ENCODE data around the gene PLCL2. TPM values are rescaled to one million over a fixed set of nuclear protein-coding genes. Genes with fewer than 3 reads are reported as not detected.

Gene PLCL2
- total and polyA plus RNA-seq, 2 donors (not counting 3 experiments of a cell fraction or from before 2014, with no cell fraction given) = 2.3 to 10.7 TPM

- DNase-seq (ENCODE audit: low read depth, low spot score) (no peak), FAIRE-seq (no peak)
- no TSS peak for BruUV-seq (replicated peaks)
- H3K27me3 ChIP-seq (ENCODE audit: control insufficient read depth in 2 of 2, insufficient read depth in 2 of 2, low read length in 2 of 2) = no peaks in the 10 kb centered on the region
- no peak for TF ChIP-seq EZH2 (IDR thresholded peaks at IDR 0.05; ENCODE audit: borderline replicate concordance, low read depth, low read length, severe bottlenecking)
- no peak for TF ChIP-seq MYC (IDR thresholded peaks at IDR 0.05; ENCODE audit: low read depth, low read length)
- no peak for TF ChIP-seq JUN (IDR thresholded peaks at IDR 0.05; ENCODE audit: borderline replicate concordance, insufficient read depth, insufficient read length, low read depth)
- TF ChIP-seq POLR2A (IDR thresholded peaks at IDR 0.05; ENCODE audit: low read depth, low read length) = no peak
- no peak for TF ChIP-seq GATA2 (IDR thresholded peaks at IDR 0.05; ENCODE audit: insufficient read depth, insufficient read length, low read depth, low read length)
- TF ChIP-seq, protein P1, sequence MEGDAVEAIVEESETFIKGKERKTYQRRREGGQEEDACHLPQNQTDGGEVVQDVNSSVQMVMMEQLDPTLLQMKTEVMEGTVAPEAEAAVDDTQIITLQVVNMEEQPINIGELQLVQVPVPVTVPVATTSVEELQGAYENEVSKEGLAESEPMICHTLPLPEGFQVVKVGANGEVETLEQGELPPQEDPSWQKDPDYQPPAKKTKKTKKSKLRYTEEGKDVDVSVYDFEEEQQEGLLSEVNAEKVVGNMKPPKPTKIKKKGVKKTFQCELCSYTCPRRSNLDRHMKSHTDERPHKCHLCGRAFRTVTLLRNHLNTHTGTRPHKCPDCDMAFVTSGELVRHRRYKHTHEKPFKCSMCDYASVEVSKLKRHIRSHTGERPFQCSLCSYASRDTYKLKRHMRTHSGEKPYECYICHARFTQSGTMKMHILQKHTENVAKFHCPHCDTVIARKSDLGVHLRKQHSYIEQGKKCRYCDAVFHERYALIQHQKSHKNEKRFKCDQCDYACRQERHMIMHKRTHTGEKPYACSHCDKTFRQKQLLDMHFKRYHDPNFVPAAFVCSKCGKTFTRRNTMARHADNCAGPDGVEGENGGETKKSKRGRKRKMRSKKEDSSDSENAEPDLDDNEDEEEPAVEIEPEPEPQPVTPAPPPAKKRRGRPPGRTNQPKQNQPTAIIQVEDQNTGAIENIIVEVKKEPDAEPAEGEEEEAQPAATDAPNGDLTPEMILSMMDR (IDR thresholded peaks at IDR 0.05; ENCODE audit: extremely low read depth in 1 of 2, insufficient read depth in 1 of 2, low read depth in 1 of 2, low read length in 2 of 2) = no peak
- no peak for TF ChIP-seq MAX (IDR thresholded peaks at IDR 0.05; ENCODE audit: insufficient read depth, insufficient read length)
- TF ChIP-seq POLR2AphosphoS5 (IDR thresholded peaks at IDR 0.05; ENCODE audit: insufficient read depth, low read depth, low read length) = no peak
- no peak for TF ChIP-seq FOS (IDR thresholded peaks at IDR 0.05; ENCODE audit: borderline replicate concordance, insufficient read depth, low read length)
- H3K9me3 ChIP-seq (replicated peaks; ENCODE audit: control insufficient read depth, insufficient read depth, low read length) = no peaks in the 10 kb centered on the region
- H3K9ac ChIP-seq (replicated peaks; ENCODE audit: extremely low read depth, insufficient read depth, low read length) = no peak overlapping the region
- POLR2A ChIA-PET = no interaction called here
- CTCF ChIA-PET = no interaction called here
- H3K4me2 ChIP-seq (ENCODE audit: insufficient read depth, low read length) = no peak overlapping the region
- no peaks in the 10 kb centered on the region for H3K9me1 ChIP-seq (replicated peaks; ENCODE audit: control insufficient read depth, extremely low read depth, insufficient read depth, low read length)
- dilution Hi-C loops (cut with MboI; ENCODE audit: extremely low pct_ligation_motif_present, low sequenced_read_pairs) (no loop called here), intact Hi-C loops (cut with micrococcal nuclease) (no loop called here)
- no peak overlapping the region for H3K4me3 ChIP-seq (replicated peaks in 1 of 3; ENCODE audit: insufficient read depth in 1 of 3, low read depth in 1 of 3, low read length in 3 of 3)
- H3K36me3 ChIP-seq (ENCODE audit: control insufficient read depth in 2 of 2, extremely low read depth in 1 of 2, insufficient read depth in 2 of 2, low read length in 2 of 2) = no peaks in the 10 kb centered on the region
- H4K20me1 ChIP-seq (replicated peaks; ENCODE audit: control insufficient read depth, extremely low read depth, insufficient read depth, low read length) = peaks cover 5% of the 10 kb centered on the region
- H2AFZ ChIP-seq (ENCODE audit: low read depth, low read length) = no peak overlapping the region
- H3K79me2 ChIP-seq (ENCODE audit: control insufficient read depth, insufficient read depth, low read length) = no peaks in the 10 kb centered on the region
- H3K4me1 ChIP-seq (ENCODE audit: control insufficient read depth, extremely low read depth, insufficient read depth, low read length) = no peaks in the 10 kb centered on the region
- H3K27ac ChIP-seq (ENCODE audit: insufficient read depth, low read depth, low read length) = no peak overlapping the region
Observed at GRCh38 chr3:16975083-16975482, 90.3 kb downstream of the PLCL2 start.
